GM12801 (cell line): Measurements from ENCODE around the gene AIFM3.

Experiments used
- CTCF ChIP-seq: IDR thresholded peaks from one replicate; pipeline ENCODE4 v1.5.1; 2011; ENCODE audit warnings: control low read depth; ENCODE audit not compliant: insufficient read length; ENCODE audit errors: extremely low read depth

Gene AIFM3

DNA sequence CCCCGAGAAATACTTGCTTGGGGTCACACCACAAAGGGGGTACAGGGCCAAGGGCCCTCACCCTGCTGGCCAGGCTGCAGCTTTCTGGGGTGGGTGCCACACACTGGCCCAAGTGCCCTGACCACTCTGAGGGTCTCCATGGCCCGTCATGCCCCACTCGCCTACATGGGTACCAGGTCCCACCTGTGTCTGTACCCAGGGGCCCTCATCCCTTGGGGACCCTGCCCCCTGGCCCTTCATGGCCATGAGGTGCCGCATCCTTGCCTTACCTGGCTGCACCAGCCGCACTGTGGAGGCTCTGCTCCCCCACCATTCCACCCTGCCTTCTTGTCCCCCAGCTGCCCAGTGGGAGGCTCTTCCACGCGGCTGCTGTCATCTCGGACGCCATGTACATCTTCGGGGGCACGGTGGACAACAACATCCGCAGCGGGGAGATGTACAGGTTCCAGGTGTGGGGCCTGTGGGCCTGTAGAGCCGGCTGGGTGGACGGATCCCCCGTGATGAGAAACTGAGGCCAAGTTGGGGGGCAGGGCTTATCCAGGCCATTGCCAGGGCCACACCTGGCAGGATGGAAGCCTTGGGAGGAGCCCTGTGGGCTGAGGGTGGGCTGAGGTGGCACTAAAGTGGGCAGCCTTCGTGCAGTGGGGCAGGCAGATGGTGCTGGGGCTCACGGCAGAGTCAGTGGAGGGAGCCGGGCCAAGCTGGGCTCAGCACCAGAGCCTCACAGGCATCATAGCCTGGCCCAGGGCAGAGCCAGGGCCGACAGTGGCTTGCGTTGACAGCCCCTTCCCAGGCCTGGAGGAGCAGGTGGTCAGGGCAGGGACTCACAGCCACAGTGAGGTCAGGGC is 25.6 kb downstream of the AIFM3 start:
- no peak for TF ChIP-seq CTCF

- no peak for TF ChIP-seq CTCF
Observed at GRCh38 chr22:20993304-20994127, 26.5 kb downstream of the AIFM3 start.

DNA sequence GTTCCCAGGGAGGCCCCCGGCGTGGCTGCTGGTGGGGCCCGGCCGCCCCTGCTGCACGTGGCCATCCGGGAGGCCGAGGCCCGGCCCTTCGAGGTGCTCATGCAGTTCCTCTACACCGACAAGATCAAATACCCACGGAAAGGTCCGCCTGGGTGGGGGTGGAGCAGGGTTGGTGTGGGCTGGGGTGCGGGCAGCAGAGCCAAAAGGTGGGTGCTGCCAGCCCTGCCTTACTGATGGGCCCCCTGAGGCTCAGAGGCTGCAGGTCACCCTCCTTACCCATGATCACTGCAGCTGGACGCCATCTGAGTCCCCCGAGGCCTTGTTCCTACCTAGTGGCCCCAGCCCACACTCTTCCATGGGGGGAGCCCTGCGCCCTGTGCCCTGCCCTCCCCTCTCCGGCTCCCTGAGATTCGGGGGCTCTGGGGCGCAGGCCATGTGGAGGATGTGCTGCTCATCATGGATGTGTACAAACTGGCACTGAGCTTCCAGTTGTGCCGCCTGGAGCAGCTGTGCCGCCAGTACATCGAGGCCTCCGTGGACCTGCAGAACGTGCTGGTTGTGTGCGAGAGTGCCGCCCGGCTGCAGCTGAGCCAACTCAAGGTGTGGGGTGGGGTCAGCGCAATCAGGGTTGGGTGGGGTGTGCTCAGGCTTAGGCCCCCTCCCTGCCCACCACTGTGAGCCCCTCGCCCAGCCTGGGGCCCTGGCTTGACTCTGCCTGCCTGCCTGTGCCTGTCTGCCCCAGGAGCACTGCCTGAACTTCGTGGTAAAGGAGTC is 27.3 kb downstream of the AIFM3 start:
- TF ChIP-seq CTCF, result no peak

GRCh38 chr22:20994902-20995241 is 27.8 kb downstream of the AIFM3 start:
- no peak for TF ChIP-seq CTCF

DNA sequence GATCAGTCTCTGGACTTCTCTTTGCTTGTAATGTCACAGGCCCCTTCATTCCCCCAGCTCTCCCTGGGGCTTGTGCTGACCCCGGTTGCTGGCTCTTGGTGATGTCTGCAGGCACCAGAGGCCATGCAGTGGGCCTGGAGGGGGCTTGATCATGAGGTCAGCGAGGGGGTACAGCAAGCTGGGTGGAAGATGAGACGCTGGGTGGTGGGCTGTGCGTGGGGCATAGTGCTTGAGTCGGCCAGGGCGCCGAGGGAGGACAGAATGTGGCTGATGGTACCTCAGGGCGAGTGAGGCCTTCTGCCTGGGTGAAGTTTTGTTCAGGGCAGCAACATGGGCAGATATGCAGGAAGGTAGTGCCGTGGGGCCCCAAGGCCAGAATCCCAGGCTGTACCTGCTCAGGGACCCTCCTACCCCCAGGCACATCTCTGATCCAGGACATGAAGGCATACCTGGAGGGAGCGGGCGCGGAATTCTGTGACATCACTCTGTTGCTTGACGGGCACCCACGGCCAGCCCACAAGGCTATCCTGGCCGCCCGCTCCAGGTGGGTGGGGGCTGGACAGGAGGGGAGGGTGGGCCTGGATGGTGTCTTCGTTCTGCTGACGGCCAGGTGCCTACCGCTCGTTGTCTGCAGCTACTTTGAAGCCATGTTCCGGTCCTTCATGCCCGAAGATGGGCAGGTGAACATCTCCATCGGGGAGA is 28.4 kb downstream of the AIFM3 start:
- TF ChIP-seq CTCF, result no peak

DNA sequence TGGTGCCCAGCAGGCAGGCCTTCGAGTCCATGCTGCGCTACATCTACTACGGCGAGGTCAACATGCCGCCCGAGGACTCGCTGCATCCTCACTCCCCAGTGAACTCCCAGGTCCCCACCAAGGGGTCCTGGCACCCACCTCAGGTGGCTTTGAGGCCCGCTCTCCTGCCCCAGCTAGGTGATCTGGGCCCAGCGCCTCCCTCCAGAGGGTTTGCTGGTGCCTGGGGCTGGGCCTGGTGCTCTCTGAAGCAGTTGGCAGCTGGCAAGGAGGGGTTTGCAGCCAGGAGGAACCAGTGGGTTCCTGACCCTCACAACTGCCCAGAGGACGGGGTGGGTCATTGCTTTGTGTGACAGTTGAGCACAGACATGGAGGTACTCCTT is 29.0 kb downstream of the AIFM3 start:
- no peak for TF ChIP-seq CTCF
